HG03469 (cell line): ENCODE results near the gene ASIC1.
A peak's percentile ranks its signal among the peaks of the same experiment; 100 is the strongest.
"Not testable (repeated sequence)": the region's sequence is repeated elsewhere in the genome, so short reads cannot be mapped to it uniquely, and the experiment has no call there.

Experiments
- ATAC-seq: cut with Tn5 transposase; IDR thresholded peaks from one replicate; pipeline ENCODE4 v1.9.1; 2021; ENCODE audit warnings: mild to moderate bottlenecking, moderate library complexity, moderate number of reproducible peaks; ENCODE audit not compliant: unreplicated experiment

ASIC1 gene

DNA sequence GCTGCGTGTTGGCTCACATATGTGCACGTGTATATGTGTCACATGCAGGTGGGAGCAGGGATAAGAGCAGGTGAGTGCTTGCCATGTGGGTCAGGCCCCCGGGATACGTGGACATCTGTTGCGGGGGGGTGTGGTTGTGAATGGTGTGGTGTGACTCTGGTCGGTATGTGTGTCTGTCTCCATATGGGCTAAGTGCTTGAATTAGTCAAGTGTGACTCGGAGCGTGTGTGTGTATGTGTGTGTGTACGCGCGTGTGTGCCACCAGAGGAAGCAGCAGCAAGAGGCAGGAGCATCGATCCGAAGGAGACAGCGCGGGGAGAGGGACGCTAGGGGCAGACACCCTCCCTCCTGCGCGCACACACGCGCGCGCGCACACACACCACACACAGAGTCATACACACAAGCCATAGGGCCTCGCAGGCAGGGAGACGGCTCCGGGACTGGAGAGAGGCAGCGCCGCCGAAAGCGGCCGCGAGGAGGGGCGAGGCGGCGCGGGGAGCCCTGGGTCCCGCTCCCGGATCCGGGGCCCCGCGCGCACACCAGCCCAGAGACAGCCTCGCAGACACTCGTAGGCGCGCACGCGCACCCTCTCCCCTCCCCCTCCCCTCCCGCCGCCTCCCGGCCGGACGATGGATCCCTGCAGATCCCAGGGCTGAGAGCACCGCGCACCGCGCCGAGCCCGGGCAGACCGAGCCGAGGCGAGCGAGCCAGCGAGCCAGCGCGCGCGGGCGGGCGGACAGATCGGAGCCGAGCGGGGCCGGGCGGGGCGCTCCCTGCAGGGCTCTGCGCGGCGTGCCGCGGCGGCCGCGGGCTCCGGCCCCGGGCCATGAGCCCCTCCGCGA is at the start of gene ASIC1:
TSS of gene ASIC1 (plus strand) at position 597 of the 842 bp plus-strand sequence. CDS start 1,171 bp downstream, outside the sequence.
- ATAC-seq = no peak

DNA sequence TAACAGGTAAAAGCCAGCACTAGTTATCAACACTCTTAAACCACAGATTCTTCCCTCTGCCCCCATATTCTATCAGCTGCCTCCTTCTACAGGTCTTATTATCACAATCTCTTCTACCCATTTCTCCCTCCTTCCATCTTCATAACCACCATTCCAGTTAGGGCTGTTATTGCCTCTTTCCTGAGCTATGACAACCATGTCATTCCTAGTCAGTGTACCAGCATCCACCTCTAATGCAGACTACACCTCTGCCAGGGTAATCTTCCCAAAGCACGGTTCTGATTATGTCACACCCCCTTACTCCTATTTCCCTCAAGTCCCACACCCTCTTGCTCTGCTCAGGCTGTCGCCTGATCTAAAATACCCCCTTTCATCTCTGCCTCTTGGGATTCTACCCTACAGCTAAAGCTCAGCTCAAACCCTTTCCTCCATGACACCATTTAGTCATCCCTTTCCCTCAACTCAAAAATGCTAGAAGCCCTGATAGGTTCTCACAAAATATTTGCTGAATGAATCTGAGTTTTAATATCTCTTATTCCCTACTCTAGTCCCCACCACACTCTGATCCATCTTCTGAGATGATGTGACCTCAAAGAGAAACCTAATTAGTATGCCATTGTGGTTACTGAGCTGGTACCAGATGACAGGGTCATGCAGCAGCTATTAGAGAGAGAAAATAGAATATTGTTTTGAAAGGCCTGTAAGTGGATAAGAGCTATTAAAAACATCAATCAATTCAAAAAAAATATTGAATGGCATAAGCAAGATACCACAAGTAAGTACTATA is 43.8 kb upstream of the ASIC1 start:
- ATAC-seq = no peak

- ATAC-seq = no peak
Observed at GRCh38 chr12:50014342-50014741, 43.1 kb upstream of the ASIC1 start.

DNA sequence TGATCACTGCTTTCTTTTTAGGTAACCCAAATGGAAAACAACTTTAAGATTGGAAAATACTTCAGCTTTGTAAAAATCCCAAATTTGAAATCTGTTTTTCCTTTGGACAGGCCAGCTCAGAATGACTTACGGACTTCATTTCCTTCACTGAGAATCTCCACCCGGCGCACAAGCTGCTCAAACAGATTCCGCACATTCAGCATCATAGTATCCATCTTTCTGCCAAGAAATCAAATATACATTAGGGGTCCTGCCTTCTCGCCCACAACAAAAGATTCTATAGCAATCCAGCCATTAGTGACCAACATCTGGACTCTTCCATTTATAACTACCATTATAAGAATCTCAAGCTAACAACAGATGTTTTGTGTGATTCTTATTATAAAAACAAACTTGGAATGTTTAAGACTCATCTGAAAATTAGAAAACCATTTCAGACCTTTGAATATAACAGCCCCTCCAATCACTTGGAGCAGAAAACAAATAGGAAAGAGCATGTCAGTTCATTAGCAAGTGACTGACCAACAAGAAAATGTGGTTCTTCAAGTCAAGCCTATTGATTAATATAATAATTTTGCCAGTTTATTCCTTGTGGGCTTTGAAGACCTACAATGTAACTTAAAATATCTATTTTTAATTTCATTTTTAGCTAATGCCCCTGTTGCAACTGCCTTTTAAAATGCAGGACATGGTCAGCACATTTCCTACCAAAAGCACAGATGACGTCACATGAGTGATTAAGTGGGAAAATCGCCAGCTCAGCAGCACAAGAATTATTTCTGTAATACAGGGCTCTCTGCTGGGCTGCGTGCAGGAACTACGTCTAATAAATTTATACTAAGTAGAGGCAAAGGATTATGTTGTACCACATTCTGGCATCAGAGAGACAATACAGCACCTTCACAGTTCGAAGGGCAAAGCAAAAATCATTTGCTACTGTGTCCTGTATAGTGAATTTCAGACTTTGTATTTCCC is 40.6 kb upstream of the ASIC1 start:
- ATAC-seq = no peak

- no peak for ATAC-seq
Observed at GRCh38 chr12:50017641-50018040, 39.8 kb upstream of the ASIC1 start.

DNA sequence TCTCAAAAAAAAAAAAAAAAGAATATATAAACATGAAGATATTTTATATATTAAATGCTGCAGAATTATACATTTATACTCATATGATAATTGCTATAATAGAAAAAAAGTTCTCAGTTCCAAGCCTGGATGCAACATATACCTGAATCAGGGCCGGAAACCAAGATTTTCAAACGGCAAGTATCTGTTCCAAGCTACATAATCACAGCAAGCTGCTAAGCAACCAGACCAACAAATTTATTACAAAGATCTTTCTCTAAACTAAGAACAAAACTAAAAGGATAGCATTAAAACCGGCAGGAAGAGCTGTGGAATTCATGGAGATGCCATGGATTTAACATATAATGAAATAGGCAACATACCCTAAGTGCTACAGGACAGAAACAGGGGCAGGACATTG is 39.2 kb upstream of the ASIC1 start:
- ATAC-seq = no peak

DNA sequence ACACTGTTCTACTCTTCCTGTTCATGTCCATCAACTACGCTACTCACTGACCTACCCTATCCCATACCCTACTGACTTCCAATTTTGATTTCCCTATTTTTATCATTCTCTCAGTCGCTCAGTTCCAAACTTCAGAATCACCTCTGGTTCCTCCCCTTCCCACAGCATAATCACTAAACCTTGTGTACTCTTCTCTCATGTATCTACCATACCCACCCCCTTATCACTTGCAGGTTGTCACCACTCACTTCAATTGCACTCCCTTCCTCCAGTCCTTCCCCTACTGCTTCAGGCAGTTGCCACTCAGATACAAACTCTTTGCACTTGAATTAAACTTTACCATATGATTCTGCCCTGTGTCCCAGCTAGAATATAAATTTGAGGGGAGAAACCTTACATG is 38.4 kb upstream of the ASIC1 start:
- no peak for ATAC-seq

- no peak for ATAC-seq
Observed at GRCh38 chr12:50019524-50019923, 37.9 kb upstream of the ASIC1 start.

DNA sequence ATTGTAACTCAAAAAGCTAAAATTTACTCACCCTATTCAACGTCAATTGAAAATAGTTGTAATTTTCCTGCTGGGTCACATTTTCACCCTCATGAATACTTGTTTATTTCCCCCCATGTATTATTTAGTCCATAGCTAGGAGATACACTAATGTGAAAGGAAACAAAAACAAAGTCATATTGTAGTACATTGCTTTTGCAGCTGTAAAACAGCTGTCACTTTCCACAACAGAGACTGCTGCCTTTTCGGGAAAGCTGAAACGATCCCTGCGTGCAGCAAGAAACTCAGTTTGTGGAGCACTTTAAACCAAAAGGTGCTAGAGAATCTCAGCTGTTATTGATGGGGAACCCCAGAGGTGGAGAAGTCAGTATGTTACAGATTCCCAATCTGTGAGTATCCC is 36.4 kb upstream of the ASIC1 start:
- ATAC-seq = no peak

GRCh38 chr12:50022903-50023302 is 34.5 kb upstream of the ASIC1 start:
- ATAC-seq = no peak

DNA sequence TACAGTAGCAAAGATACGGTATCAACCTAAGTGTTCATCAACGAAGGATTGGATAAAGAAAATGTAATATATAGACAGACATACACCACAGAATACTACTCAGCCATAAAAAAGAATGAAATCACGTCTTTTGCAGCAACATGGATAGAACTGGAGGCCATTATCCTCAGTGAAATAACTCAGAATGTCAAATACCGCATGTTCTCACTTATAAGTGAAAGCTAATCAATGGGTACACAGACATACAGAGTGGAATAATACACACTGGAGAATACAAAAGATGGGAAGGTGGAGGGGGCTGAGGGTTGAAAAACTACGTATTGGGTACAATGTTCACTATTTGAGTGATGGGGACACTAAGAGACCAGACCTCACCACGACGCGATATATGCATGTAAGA is 33.2 kb upstream of the ASIC1 start:
- no peak for ATAC-seq

DNA sequence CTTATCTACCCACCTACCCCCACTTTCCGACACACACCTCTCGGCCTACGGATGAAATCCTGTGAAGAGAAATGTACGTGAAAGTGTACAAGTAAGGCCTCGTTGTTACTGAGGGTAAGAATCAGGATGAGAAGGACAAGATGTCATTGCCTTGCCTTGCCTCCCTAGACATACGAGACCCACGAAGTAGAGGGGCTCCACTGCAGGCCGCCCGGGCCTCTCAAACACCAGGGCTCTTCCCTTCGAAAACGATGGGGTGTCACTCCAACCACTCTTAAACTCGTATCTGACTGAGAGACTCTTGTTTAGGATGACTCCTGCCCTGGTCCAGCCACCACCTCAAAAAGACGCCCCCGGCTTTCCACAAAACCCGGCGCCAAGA is 32.6 kb upstream of the ASIC1 start:
- ATAC-seq = no peak

DNA sequence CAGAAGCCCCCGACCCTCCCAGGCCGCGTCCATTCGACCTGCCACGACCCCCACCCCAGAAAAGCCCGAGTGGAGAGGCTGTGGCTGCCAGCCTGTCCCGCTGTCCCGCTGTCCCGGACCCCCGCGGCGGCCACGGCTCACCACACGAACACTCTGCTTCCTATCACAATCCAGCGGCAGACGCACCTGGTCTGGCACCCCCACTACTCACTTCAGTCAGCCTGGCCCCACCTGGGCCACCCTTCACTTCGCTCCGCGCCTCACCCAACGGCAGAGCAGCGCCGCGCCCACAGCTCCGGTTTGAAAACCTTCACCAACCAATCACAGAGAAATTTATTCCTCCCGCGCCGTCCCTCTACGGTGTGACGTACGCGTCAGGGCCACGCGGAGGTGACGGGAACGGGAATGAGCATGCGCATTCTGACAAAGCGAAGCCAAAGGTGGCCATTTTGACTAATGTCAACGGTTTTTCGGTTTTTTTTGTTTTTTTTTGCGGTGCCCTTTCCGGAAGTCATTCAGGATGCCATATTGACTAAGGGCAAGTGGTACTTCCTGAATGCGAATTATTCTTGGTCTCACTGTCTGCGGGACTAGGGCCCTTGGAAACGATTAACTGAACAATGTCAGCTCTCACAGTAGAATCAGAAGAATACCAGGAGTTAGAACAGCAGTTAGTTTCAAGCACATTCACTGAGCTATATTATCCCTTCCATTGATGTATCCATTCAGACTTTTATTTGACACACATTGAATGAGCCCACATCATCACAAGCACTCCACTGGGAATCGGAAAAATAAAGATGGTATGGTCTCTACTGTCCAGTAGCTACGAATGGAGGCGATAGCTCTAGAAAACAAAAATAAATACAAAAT is 32.0 kb upstream of the ASIC1 start, which contains the start of gene RACGAP1:
TSS of gene RACGAP1 (minus strand) at position 308 of the 873 bp plus-strand sequence. CDS start 8,779 bp downstream, outside the sequence.
- ATAC-seq = peak; percentile 92

GRCh38 chr12:50026691-50027090 is 30.7 kb upstream of the ASIC1 start:
- no peak for ATAC-seq

GRCh38 chr12:50030449-50030848 is 26.9 kb upstream of the ASIC1 start:
- not testable (repeated sequence) for ATAC-seq

- no peak for ATAC-seq
Observed at GRCh38 chr12:50032515-50032853, 24.9 kb upstream of the ASIC1 start.

- no peak for ATAC-seq
Observed at GRCh38 chr12:50032854-50033581, 24.4 kb upstream of the ASIC1 start.

DNA sequence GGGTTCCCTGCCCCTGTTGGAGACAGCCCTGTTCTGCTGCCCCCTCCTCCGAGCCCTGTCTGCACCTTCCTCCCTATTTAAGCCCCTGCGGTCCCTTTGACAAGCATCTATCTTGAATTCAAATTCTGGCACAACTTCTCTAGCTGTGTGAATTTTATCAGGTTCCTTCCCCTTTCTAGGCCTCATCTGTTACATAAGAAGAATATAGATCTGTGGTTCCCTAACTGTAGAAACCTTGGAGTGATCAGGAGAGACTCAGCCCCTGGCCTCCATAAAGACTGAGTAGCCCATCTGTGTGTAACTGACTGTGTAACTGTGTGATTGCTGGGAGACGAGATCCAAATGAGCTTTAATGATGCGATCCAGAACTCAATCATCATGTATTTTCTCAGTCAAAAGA is 19.1 kb upstream of the ASIC1 start:
- no peak for ATAC-seq

DNA sequence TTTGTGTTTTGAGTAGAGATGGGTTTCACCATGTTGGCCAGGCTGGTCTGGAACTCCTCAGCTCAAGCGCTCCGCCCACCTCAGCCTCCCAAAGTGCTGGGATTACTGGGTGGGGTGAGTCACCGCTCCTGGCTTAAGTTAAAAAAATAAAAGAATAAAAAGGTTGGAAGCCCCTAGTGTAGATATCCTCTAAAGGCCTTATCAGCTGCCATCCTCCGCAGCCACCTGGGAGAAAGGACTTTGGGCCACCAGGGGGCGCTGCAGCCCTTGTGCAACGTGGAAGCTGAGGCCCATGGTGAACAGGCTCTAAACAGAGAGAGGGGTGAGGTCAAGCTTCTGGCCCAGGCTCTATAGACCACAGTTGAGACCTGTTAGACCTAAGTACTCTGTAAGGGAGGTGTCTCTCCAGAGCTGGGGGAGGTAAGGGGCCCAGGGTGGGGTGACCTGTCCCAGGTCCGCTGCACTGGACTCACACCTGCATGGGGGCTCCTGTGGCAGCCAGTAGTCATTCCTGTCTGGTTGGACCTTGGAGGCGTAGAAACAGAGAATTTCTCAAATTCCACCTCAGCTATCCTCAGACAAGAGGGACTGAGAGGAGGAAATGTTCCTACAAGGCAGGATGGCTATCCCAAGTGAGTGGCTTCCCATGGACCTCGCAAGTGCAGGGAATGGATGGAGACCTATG is 18.1 kb upstream of the ASIC1 start:
- no peak for ATAC-seq
